Neuronal stem cell (in vitro differentiated cells): ENCODE data around the gene RAX2.

ENCODE experiments used
- DNase-seq: peaks from one replicate; pipeline ENCODE4 v3.0.0-alpha.2; 2013; ENCODE audit warnings: low spot score
- H2AFZ ChIP-seq: one replicate; pipeline ENCODE4 v1.6.1; 2013; ENCODE audit warnings: mild to moderate bottlenecking, low read length, inconsistent platforms
- H2AK5ac ChIP-seq: 2 replicates; pipeline ENCODE4 v1.6.1; 2013; ENCODE audit warnings: low read depth, mild to moderate bottlenecking, inconsistent platforms, low read length, moderate library complexity, mixed read lengths
- H2BK120ac ChIP-seq: 2 replicates; pipeline ENCODE4 v1.6.1; 2013; ENCODE audit warnings: low read depth, mild to moderate bottlenecking, inconsistent platforms, low read length, moderate library complexity, mixed read lengths
- H2BK12ac ChIP-seq: one replicate; pipeline ENCODE4 v1.6.1; 2013; ENCODE audit warnings: low read length, inconsistent platforms
- H2BK15ac ChIP-seq: 2 replicates; pipeline ENCODE4 v1.6.1; 2013; ENCODE audit warnings: mild to moderate bottlenecking, low read length, inconsistent platforms, mixed read lengths
- H2BK5ac ChIP-seq: one replicate; pipeline ENCODE4 v1.6.1; 2013; ENCODE audit warnings: inconsistent platforms, mild to moderate bottlenecking, low read length, moderate library complexity
- H3K14ac ChIP-seq: one replicate; pipeline ENCODE4 v1.6.1; 2013; ENCODE audit warnings: low read length, inconsistent platforms
- H3K18ac ChIP-seq: 2 replicates; pipeline ENCODE4 v1.6.1; 2013; ENCODE audit warnings: low read length, inconsistent platforms
- H3K23ac ChIP-seq: 2 replicates; pipeline ENCODE4 v1.6.1; 2013; ENCODE audit warnings: low read depth, mild to moderate bottlenecking, mixed read lengths, low read length, inconsistent platforms; ENCODE audit not compliant: poor library complexity
- H3K27ac ChIP-seq: replicated peaks from 3 replicates; pipeline ENCODE4 v1.5.1; 2013; ENCODE audit warnings: low read length, inconsistent platforms
- H3K27me3 ChIP-seq, 3 experiments: 2 replicates each; pipeline ENCODE4 v1.6.1; 2013; ENCODE audit warnings: low read length in 3 of 3, mild to moderate bottlenecking in 2 of 3, inconsistent platforms in 1 of 3, low read depth in 1 of 3, mixed read lengths in 1 of 3, moderate library complexity in 1 of 3; ENCODE audit not compliant: control insufficient read depth in 3 of 3, insufficient read depth in 3 of 3
- H3K36me3 ChIP-seq, 2 donors: replicated peaks in 1 of 2; 2 replicates each; pipeline ENCODE4 v1.6.1; 2013; ENCODE audit warnings: low read length in 2 of 2; ENCODE audit not compliant: control insufficient read depth in 2 of 2, insufficient read depth in 2 of 2
- H3K4ac ChIP-seq: 2 replicates; pipeline ENCODE4 v1.6.1; 2013; ENCODE audit warnings: inconsistent platforms, mild to moderate bottlenecking, low read length, moderate library complexity
- H3K4me1 ChIP-seq, 2 donors: 1 replicate in 1 of 2; 2 replicates in 1 of 2; pipeline ENCODE4 v1.6.1; 2013; ENCODE audit warnings: low read length in 2 of 2, low read depth in 1 of 2; ENCODE audit not compliant: control insufficient read depth in 2 of 2, insufficient read depth in 1 of 2
- H3K4me2 ChIP-seq: one replicate; pipeline ENCODE4 v1.6.1; 2013; ENCODE audit warnings: mild to moderate bottlenecking, low read length, inconsistent platforms; ENCODE audit not compliant: insufficient read depth, poor library complexity, severe bottlenecking
- H3K4me3 ChIP-seq, 2 donors: 2 replicates each; pipeline ENCODE4 v1.5.1; 2013; ENCODE audit warnings: low read length in 2 of 2, mild to moderate bottlenecking in 2 of 2, inconsistent platforms in 1 of 2, moderate library complexity in 1 of 2
- H3K79me1 ChIP-seq: one replicate; pipeline ENCODE4 v1.6.1; 2013; ENCODE audit warnings: low read depth, mild to moderate bottlenecking, inconsistent platforms, low read length, moderate library complexity
- H3K9ac ChIP-seq: one replicate; pipeline ENCODE4 v1.6.1; 2013; ENCODE audit warnings: mild to moderate bottlenecking, low read depth, low read length, inconsistent platforms; ENCODE audit not compliant: poor library complexity
- H3K9me3 ChIP-seq, 2 donors: replicated peaks in 1 of 2; 2 replicates each; pipeline versions ENCODE3 to v1.6.1; 2013; ENCODE audit warnings: low read length in 2 of 2, mild to moderate bottlenecking in 2 of 2, inconsistent platforms in 1 of 2, low read depth in 1 of 2, mixed read lengths in 1 of 2, moderate library complexity in 1 of 2; ENCODE audit not compliant: control insufficient read depth in 2 of 2, insufficient read depth in 1 of 2
- H4K8ac ChIP-seq: one replicate; pipeline ENCODE4 v1.6.1; 2013; ENCODE audit warnings: low read depth, mild to moderate bottlenecking, inconsistent platforms, low read length, moderate library complexity
- H4K91ac ChIP-seq: one replicate; pipeline ENCODE4 v1.6.1; 2013; ENCODE audit warnings: low read length, low read depth, mild to moderate bottlenecking, inconsistent platforms; ENCODE audit not compliant: poor library complexity
- WGBS, 2 donors: extraction: QIAGEN DNeasy Blood & Tissue Kit; methylation state at CpG; one replicate each; pipeline ENCODE4 v1.1.7; 2013; ENCODE audit warnings: missing lambda C conversion rate in 2 of 2, mixed read lengths in 1 of 2; ENCODE audit not compliant: insufficient read length in 2 of 2, insufficient replicate concordance in 1 of 2; ENCODE audit errors: extremely low coverage in 2 of 2; 5-methylcytosine and 5-hydroxymethylcytosine counted together

RAX2 gene

DNA sequence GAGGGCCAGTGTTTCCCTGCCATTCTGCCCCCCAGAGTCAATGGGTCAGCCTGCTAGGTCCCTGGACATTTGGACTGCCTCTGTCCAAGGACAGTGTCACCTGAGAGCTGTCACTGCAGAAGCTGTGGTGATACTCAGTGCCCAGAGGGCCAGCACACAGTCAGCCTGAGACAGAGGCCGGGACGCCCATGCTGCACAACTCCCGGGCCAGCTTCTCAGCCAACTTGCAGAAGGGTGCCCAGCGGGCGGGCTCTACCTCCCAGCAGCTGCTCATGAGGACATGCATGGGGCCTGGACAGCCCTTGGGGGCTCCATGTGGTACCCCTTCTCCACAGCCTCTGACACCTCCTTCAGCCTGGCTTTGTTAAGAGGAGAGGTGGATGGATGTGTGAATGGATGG, 3.8 kb upstream of the RAX2 start:
- Histone ChIP-seq H3K18ac (peak overlapping the region; percentile 57), H3K36me3 (no peaks in the 10 kb centered on the region), H4K8ac (no peak overlapping the region), H3K4me3 (no peak overlapping the region), H2AK5ac (peak overlapping the region; percentile 80), H2BK5ac (no peak overlapping the region), H3K4ac (no peak overlapping the region), H3K79me1 (no peaks in the 10 kb centered on the region), H4K91ac (peak overlapping the region; percentile 46), H3K4me2 (no peak overlapping the region), H2AFZ (no peak overlapping the region), H3K14ac (peak overlapping the region; percentile 72), H3K23ac (peak overlapping the region; percentile 39), H3K9me3 (peaks cover 0 to 1% of the 10 kb centered on the region in 2 donors), H3K4me1 (peaks cover 0 to 11% of the 10 kb centered on the region in 2 donors), H3K27ac (no peak overlapping the region), H3K27me3 (peaks cover 0 to 5% (median 0%) of the 10 kb centered on the region in 3 experiments), H3K9ac (no peak overlapping the region), H2BK120ac (peak overlapping the region; percentile 10), H2BK12ac (no peak overlapping the region), H2BK15ac (peak overlapping the region; percentile 97)
- no CpG with 5 or more reads among the region's 5 CpGs for WGBS, 2 donors
- DNase-seq = no peak

DNA sequence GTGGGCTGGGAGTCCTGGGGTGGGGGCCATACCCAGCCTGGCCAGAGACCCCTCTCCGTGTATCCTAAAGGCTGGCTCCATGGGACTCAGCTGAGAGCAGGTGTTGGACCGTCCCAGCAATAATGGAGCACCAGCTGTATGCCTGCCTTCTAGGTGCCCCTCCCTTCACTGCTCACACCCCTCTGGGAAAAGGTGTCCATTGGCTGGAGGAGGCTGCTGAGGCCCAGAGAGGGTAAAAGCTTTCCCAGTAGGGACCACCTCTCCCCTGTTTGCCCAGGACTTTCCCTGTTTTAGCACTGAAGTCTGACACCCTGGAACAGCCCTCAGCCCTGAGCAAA, 3.3 kb upstream of the RAX2 start:
- no peak overlapping the region for H2BK15ac ChIP-seq
- peak overlapping the region; percentile 80 for H2AK5ac ChIP-seq
- no peak overlapping the region for H3K27ac ChIP-seq
- H4K91ac ChIP-seq = no peak overlapping the region
- no peak overlapping the region for H2BK12ac ChIP-seq
- H3K14ac ChIP-seq = peak overlapping the region; percentile 72
- no peaks in the 10 kb centered on the region for H3K9me3 ChIP-seq
- peak overlapping the region; percentile 39 for H3K23ac ChIP-seq
- no peak overlapping the region for H3K4me2 ChIP-seq
- DNase-seq = no peak
- no peak overlapping the region for H3K4me3 ChIP-seq
- H2BK5ac ChIP-seq = no peak overlapping the region
- no peak overlapping the region for H4K8ac ChIP-seq
- H3K27me3 ChIP-seq = peaks cover 0 to 5% (median 0%) of the 10 kb centered on the region in 3 experiments
- H3K4ac ChIP-seq = no peak overlapping the region
- WGBS, 2 donors = no CpG with 5 or more reads among the region's 2 CpGs
- H3K4me1 ChIP-seq = peaks cover 0 to 11% of the 10 kb centered on the region in 2 donors
- no peaks in the 10 kb centered on the region for H3K36me3 ChIP-seq
- H3K79me1 ChIP-seq = no peaks in the 10 kb centered on the region
- H2AFZ ChIP-seq = no peak overlapping the region
- H3K18ac ChIP-seq = peak overlapping the region; percentile 57
- peak overlapping the region; percentile 10 for H2BK120ac ChIP-seq
- no peak overlapping the region for H3K9ac ChIP-seq

DNA sequence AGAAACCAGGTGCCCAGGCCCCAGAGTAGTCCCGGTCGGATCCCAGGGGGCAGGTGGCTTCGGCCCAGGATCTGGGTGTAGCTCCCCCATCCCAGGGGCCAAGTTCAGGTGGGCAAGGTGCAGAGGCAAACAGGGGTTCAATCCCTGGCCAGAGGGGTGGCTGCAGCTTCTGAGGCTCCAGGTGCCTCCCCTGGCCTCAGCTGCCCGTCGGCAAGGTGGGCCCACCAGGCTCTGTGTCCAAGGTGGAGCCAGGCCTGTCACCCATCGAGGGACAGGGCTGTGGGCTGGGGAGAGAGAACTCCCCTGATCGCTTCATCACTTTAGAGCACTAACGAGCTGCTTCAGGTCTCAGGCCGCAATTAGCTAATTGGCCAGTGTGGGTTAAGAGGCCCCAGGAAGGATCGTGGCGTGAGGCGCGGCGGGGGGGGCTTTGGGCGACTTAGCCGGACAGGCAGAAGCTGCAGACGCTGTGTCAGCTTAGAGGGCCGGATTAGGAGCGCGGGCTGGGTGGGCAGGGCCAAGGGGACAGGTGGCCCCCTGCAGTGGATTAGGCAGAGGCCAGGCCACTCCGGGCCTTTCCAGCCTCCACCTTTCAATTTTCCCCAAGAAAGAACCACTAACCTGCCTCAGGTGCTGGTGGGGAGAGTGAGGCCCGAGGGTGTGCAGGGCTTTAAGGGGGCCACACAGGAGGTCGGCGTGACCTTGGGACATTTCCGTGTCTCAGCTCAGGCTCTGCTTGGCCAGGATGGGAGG, 2.8 kb upstream of the RAX2 start:
- H3K4ac ChIP-seq = peak overlapping the region; percentile 45
- no peak overlapping the region for H3K23ac ChIP-seq
- no peak for DNase-seq
- no peak overlapping the region for H2BK120ac ChIP-seq
- no peak overlapping the region for H2AFZ ChIP-seq
- no peak overlapping the region for H3K14ac ChIP-seq
- H3K18ac ChIP-seq = peak overlapping the region; percentile 84
- no peak overlapping the region for H2BK12ac ChIP-seq
- peak overlapping the region; percentile 62 for H2BK15ac ChIP-seq
- H3K27ac ChIP-seq = no peak overlapping the region
- H3K27me3 ChIP-seq = peaks cover 0 to 5% (median 0%) of the 10 kb centered on the region in 3 experiments
- H2BK5ac ChIP-seq = no peak overlapping the region
- no peaks in the 10 kb centered on the region for H3K79me1 ChIP-seq
- peak overlapping the region; percentile 32 for H3K9ac ChIP-seq
- H3K4me2 ChIP-seq = no peak overlapping the region
- H3K4me3 ChIP-seq = no peak overlapping the region
- H4K91ac ChIP-seq = no peak overlapping the region
- no peaks in the 10 kb centered on the region for H3K36me3 ChIP-seq
- no peak overlapping the region for H4K8ac ChIP-seq
- no peaks in the 10 kb centered on the region for H3K9me3 ChIP-seq
- WGBS, 2 donors = no CpG with 5 or more reads among the region's 25 CpGs
- peaks cover 0 to 11% of the 10 kb centered on the region in 2 donors for H3K4me1 ChIP-seq
- peak overlapping the region; percentile 87 for H2AK5ac ChIP-seq

DNA sequence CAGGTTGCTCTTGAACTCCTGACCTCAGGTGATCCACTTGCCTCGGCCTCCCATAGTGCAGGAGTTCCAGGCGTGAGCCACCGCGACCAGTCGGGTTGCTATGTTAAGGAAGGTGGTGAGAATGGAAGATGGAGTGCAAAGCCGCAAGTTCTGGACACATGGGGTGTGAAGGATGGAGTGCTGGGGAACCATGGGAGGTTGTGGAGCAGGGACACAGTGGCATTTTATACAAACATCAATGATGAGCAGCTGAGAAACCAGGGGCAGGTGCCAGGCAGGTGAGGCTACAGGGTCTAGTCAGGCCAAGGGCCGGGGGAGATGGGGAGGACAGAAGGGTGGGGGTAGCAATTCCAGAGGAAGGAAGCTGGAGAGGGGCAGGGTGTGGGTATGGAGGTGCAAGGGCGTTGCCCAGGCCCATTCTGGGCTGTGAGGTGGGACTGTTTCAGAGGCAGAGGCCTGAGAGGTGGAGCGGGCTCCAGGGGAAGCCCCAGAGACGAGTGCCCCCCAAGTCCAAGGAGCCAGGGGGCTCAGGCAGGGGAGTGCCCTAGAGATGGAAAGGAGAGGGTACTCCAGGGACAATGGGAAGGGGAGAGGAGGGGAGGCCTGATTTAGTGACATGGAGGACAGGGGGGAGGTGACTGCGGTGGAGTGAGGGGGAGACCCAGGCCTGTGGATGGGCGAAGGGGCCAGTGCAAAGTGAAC, 1.9 kb upstream of the RAX2 start:
- H3K4me3 ChIP-seq = no peak overlapping the region
- no peak overlapping the region for H2BK120ac ChIP-seq
- H3K79me1 ChIP-seq = no peaks in the 10 kb centered on the region
- H3K9me3 ChIP-seq = no peaks in the 10 kb centered on the region
- no peak overlapping the region for H3K4me2 ChIP-seq
- no peak overlapping the region for H3K23ac ChIP-seq
- H3K36me3 ChIP-seq = no peaks in the 10 kb centered on the region
- H3K14ac ChIP-seq = no peak overlapping the region
- H3K4ac ChIP-seq = no peak overlapping the region
- WGBS, 2 donors = no CpG with 5 or more reads among the region's 12 CpGs
- H4K8ac ChIP-seq = no peak overlapping the region
- peak overlapping the region; percentile 53 for H3K18ac ChIP-seq
- H2BK15ac ChIP-seq = peak overlapping the region; percentile 75
- peaks cover 0 to 5% (median 0%) of the 10 kb centered on the region in 3 experiments for H3K27me3 ChIP-seq
- H3K4me1 ChIP-seq = peaks cover 0 to 11% of the 10 kb centered on the region in 2 donors
- DNase-seq = no peak
- no peak overlapping the region for H4K91ac ChIP-seq
- H3K27ac ChIP-seq = no peak overlapping the region
- H3K9ac ChIP-seq = no peak overlapping the region
- H2AFZ ChIP-seq = no peak overlapping the region
- peak overlapping the region; percentile 87 for H2AK5ac ChIP-seq
- H2BK12ac ChIP-seq = no peak overlapping the region
- H2BK5ac ChIP-seq = no peak overlapping the region
